ENCODE results near the gene ANO7. TPM values are rescaled to one million over a fixed set of nuclear protein-coding genes. Genes with fewer than 3 reads are reported as not detected.

ANO7 gene
- total RNA-seq, 1 donor from 2014 or later, result 3.4 TPM

DNA sequence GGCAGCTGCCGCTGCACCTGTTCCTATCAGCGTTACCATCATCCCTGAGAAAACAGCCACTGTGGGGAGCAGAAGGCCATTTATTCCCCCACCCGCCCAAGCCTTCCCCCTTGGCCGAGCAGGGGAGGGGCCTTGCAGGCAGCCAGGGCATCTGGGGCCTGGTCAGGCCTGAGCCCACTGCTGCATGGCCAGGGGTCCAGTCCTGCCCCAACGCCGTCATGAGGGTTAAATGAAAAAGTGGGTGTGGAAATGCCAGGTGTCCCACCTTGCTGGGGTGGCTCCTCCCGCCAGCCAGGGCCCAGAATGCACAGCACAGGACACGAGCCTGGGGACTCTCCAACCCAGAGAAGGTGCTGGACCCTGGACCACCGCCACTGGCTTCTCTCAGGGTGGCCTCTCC, 14.2 kb downstream of the ANO7 start:
- no peak for DNase-seq (ENCODE audit: low spot score)
- intact Hi-C loops (cut with DNase I), result no loop called here

- intact Hi-C loops (cut with DNase I), result no loop called here
- no peak for DNase-seq (ENCODE audit: low spot score)
Measured at GRCh38 chr2:241203218-241204009, 14.9 kb downstream of the ANO7 start.

DNA sequence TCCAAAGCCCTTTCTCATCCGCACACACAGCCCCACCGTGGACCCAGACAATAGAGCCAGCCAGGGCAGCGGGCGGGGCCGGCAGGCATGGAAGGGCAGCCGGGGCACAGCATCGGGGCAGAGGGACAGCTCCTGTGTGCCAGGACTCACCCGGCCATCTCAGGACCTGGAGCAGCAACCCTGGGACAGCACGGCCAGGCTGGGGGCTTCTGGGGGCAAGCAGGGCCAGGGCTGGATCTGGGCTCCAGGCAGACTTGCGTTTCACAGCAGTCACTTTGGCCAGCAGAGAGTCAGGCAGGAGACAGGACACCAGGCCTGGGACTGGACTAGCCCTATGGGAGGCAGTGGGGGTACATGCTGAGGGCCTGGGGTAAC, 15.5 kb downstream of the ANO7 start:
- no peak for DNase-seq (ENCODE audit: low spot score)
- intact Hi-C loops (cut with DNase I), result no loop called here

DNA sequence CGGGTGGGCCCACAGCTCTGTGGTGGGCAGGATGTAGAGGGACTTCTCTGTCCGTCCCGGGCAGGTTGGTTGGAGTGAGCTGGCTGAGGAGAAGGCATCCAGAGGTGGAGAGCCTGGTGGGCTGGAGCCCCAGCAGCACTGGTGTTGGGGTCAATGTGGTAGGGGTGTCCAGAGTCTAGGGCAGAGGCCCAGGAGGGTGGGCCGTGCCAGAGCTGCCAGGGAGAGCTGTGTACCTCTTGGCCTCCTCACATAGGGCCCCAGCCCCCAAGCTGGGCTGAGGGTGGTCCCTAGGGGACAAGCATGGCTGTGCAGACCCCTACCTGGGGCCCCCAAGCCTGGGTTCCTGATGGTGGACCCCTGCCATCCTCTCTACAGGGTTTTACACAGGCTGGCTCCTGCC, 16.0 kb downstream of the ANO7 start:
- intact Hi-C loops (cut with DNase I), result no loop called here
- no peak for DNase-seq (ENCODE audit: low spot score)

DNA sequence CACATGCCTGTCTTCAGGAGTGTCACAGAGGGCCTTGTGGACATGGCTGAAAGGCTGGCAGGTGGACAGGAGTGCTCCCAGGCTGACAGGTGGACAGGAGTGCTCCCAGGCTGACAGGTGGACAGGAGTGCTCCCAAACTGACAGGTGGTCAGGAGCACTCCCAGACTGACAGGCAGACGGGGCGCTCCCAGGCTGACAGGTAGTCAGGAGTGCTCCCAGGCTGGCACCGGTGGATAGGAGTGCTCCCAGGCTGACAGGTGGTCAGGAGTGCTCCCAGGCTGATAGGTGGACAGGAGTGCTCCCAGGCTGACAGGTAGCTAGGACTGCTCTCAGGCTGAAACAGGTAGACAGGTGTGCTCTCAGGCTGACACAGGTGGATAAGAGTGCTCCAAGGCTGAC, 16.6 kb downstream of the ANO7 start:
- DNase-seq (ENCODE audit: low spot score), result no peak
- intact Hi-C loops (cut with DNase I), result no loop called here

- intact Hi-C loops (cut with DNase I), result no loop called here
- DNase-seq (ENCODE audit: low spot score), result no peak
Measured at GRCh38 chr2:241207151-241207550, 18.7 kb downstream of the ANO7 start.

- intact Hi-C loops (cut with DNase I), result no loop called here
- DNase-seq (ENCODE audit: low spot score), result no peak
Measured at GRCh38 chr2:241207641-241208040, 19.2 kb downstream of the ANO7 start.

GRCh38 chr2:241208058-241208457, 19.6 kb downstream of the ANO7 start:
- DNase-seq (ENCODE audit: low spot score), result no peak
- intact Hi-C loops (cut with DNase I), result no loop called here

DNA sequence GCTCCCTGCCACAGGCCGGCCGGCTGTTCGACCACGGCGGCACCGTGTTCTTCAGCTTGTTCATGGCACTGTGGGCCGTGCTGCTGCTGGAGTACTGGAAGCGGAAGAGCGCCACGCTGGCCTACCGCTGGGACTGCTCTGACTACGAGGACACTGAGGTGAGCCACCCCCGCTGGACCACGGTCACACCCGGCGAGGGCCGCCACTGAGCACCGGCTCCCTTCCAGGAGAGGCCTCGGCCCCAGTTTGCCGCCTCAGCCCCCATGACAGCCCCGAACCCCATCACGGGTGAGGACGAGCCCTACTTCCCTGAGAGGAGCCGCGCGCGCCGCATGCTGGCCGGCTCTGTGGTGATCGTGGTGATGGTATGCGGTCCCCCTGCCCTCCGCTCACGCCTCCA, 20.8 kb downstream of the ANO7 start:
- intact Hi-C loops (cut with DNase I), result no loop called here
- no peak for DNase-seq (ENCODE audit: low spot score)

GRCh38 chr2:241211276-241211675, 22.8 kb downstream of the ANO7 start:
- intact Hi-C loops (cut with DNase I), result no loop called here
- no peak for DNase-seq (ENCODE audit: low spot score)

- no peak for DNase-seq (ENCODE audit: low spot score)
- intact Hi-C loops (cut with DNase I), result no loop called here
Measured at GRCh38 chr2:241213041-241213440, 24.6 kb downstream of the ANO7 start.

GRCh38 chr2:241213567-241213966, 25.1 kb downstream of the ANO7 start:
- DNase-seq (ENCODE audit: low spot score), result no peak
- intact Hi-C loops (cut with DNase I), result no loop called here

DNA sequence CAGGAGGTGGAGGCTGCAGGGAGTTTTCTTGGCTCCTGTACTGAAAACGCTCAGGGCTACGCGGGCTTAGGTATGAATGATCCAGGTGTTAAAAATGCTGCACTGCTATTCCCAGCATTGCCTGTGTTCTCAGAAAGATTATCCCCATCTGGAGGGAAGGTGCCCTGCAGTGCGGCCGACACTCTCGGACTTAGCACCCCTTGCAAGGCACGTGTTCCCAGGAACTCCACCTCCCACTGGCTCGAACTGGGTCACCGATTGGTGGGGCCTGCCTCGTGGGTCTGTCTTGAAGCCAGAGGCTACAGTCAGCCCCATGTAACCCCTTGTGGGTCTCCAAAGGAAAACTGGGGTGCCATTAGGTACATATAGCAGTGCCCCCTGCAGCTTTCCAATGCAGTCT, 25.7 kb downstream of the ANO7 start:
- DNase-seq (ENCODE audit: low spot score), result no peak
- intact Hi-C loops (cut with DNase I), result no loop called here

DNA sequence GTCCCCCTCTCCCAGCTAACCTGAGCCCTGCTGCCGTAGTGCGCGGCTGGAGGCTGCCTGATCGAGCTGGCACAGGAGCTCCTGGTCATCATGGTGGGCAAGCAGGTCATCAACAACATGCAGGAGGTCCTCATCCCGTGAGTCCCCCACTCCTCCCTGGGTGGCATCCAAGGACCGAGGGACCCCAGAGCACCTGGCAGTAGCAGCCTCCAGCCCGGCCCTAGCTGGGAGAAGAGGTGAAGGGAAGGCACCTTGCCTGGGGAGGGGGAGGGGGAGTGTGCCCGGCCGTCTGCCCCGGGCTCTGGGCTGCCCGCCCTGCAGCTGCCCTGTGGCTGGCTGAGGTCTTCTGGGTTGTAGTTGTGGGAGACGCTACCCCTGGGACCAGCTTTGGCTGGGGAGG, 26.3 kb downstream of the ANO7 start:
- intact Hi-C loops (cut with DNase I), result loop anchor here (5.0 kb wide), 2 partner anchors 57 to 112 kb away; partner anchors contain the start of gene MTERF4
- DNase-seq (ENCODE audit: low spot score), result no peak

- DNase-seq (ENCODE audit: low spot score), result no peak
- intact Hi-C loops (cut with DNase I), result loop anchor here (5.0 kb wide), 2 partner anchors 58 to 113 kb away; partner anchors contain the start of gene MTERF4
Measured at GRCh38 chr2:241215421-241215820, 26.9 kb downstream of the ANO7 start.

GRCh38 chr2:241216211-241216761, 27.8 kb downstream of the ANO7 start:
- DNase-seq (ENCODE audit: low spot score), result no peak
- intact Hi-C loops (cut with DNase I), result loop anchor here (5.0 kb wide), 2 partner anchors 59 to 114 kb away; partner anchors contain the start of gene MTERF4

DNA sequence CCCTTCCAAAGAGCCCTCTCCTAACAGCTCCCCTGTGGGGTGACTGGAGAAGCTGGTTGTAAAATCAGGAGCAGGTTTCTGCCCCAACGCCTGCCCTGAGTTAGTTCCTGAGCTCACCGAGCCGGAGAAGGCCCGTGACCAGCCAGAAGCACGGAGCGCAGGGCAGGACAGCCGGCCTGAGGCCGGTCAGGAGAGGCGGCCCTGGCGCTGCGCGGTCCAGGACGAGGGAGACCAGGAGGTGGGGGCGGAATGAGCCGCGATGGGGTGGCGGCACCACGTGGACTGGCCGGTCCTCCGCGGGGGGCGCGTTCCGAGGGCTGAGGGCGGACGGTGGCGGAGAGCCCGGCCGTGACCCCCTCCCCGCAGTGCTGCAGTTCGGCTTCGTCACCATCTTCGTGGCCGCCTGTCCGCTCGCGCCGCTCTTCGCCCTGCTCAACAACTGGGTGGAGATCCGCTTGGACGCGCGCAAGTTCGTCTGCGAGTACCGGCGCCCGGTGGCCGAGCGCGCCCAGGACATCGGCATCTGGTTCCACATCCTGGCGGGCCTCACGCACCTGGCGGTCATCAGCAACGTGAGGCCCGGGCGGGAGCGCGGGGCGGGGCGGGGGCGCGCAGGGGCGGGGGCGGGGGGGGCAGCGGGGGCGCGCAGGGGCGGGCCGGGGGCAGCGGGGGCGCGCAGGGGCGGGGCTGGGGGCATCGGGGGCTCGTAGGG, 29.0 kb downstream of the ANO7 start:
- intact Hi-C loops (cut with DNase I), result loop anchor here (5.0 kb wide), 2 partner anchors 60 to 115 kb away; partner anchors contain the start of gene MTERF4

DNA sequence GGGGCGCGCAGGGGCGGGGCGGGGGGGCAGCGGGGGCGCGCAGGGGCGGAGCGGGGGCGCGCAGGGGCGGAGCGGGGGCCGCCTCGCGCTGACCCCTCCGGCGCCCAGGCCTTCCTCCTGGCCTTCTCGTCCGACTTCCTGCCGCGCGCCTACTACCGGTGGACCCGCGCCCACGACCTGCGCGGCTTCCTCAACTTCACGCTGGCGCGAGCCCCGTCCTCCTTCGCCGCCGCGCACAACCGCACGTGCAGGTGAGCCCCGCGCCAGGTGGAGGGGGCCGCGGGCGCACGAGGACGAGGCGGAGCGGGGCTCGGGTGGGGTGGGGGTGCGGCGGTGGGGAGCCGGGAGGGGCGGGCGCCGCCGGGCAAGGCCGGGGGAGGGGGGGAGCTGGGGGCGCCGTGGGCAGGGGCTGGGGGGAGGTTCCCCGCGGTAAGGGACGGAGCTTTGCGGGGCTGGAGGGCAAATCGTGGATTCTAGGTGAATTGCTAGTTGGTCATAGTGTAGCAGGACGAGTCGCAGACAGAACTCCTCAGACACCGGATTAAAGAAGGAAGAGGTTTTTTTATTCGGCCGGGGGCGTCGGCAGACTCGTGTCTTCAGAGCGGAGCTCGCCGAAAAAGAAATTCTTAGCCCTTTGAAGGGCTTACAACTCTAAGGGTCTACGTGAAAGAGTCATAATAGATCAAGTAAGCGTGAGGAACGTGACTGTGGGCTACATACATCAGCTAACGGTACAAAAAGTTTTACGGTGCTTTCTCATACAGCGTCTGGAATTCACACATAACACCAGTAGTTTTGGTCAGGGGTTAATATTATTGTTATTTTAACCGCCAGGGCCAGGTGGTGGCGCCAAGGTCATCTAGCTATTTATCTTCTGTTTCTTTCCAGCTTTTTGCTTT, 29.9 kb downstream of the ANO7 start:
- intact Hi-C loops (cut with DNase I), result loop anchor here (5.0 kb wide), 2 partner anchors 61 to 116 kb away; partner anchors contain the start of gene MTERF4
- no peak for DNase-seq (ENCODE audit: low spot score)

More for the DNA sequence above, 29.0 kb downstream of the ANO7 start:
- DNase-seq (ENCODE audit: low spot score), result peak; percentile 84

- intact Hi-C loops (cut with DNase I), result loop anchor here (5.0 kb wide), 2 partner anchors 62 to 117 kb away; partner anchors contain the start of gene MTERF4
- no peak for DNase-seq (ENCODE audit: low spot score)
Measured at GRCh38 chr2:241219030-241219382, 30.5 kb downstream of the ANO7 start.

All from cardiac septum (tissue), 1 donor.